ENCODE results near the gene GALNT7.

DNA sequence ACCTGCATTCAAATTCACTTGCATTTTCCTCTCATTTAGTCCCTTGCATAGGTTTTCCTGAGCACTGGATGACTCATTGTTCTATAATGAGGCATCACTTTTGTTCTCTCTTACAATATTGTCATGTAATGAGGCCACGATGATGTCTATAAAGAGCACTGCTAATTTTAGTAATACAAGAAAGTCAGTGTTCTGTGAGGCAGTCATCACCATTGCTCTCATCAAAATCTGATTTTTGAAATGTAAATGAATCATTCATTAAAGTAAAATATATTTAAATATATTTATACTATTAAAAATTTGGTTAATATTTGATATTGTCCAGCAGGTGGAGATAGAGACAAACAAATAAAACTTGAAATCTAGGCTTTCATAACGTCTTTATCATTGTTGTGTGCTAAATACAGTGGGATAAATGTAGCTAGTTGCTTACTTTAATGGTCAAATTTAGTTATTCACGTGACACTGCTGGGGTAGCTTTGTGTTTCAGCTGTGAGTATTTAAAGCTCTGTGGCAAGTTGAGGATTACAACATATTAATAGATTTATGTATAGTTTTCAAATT is 150.1 kb downstream of the GALNT7 start:
- TF ChIP-seq, protein P1, sequence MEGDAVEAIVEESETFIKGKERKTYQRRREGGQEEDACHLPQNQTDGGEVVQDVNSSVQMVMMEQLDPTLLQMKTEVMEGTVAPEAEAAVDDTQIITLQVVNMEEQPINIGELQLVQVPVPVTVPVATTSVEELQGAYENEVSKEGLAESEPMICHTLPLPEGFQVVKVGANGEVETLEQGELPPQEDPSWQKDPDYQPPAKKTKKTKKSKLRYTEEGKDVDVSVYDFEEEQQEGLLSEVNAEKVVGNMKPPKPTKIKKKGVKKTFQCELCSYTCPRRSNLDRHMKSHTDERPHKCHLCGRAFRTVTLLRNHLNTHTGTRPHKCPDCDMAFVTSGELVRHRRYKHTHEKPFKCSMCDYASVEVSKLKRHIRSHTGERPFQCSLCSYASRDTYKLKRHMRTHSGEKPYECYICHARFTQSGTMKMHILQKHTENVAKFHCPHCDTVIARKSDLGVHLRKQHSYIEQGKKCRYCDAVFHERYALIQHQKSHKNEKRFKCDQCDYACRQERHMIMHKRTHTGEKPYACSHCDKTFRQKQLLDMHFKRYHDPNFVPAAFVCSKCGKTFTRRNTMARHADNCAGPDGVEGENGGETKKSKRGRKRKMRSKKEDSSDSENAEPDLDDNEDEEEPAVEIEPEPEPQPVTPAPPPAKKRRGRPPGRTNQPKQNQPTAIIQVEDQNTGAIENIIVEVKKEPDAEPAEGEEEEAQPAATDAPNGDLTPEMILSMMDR (IDR thresholded peaks at IDR 0.05) = peak in 4 of 5 experiments; percentile 35 to 49 (median 41)
- TF ChIP-seq POLR2AphosphoS5 (IDR thresholded peaks at IDR 0.05) = no peak
- no peak for TF ChIP-seq POLR2A (IDR thresholded peaks at IDR 0.05)
